Keratinocyte (primary cell): ENCODE measurements around the gene FAT2. TPM values are rescaled to one million over a fixed set of nuclear protein-coding genes. Genes with fewer than 3 reads are reported as not detected.

ENCODE experiments used
- DNase-seq: peaks from one replicate; pipeline ENCODE4 v3.0.0-alpha.2; 2011; ENCODE audit warnings: low read depth, missing footprints, low spot score
- FAIRE-seq: peaks from 2 replicates; lab custom pipeline; 2011; peaks lifted over from hg19 to GRCh38; lab: Jason Lieb, UNC
- H2AFZ ChIP-seq: 2 replicates; pipeline ENCODE4 v1.6.0; 2012; ENCODE audit warnings: low read length, control low read depth, inconsistent platforms; ENCODE audit not compliant: control insufficient read depth
- H3K27ac ChIP-seq: 2 replicates; pipeline ENCODE4 v1.5.1; 2011; ENCODE audit warnings: low read length; ENCODE audit not compliant: control insufficient read depth, insufficient read depth
- H3K27me3 ChIP-seq: 3 replicates; pipeline ENCODE4 v1.6.0; 2011; ENCODE audit warnings: low read length; ENCODE audit not compliant: control insufficient read depth, insufficient read depth; ENCODE audit errors: extremely low read depth
- H3K36me3 ChIP-seq, 2 experiments: 2 replicates in 1 of 2; 3 replicates in 1 of 2; pipeline ENCODE4 v1.5.1; 2011; ENCODE audit warnings: low read length in 2 of 2, mild to moderate bottlenecking in 1 of 2; ENCODE audit not compliant: control insufficient read depth in 2 of 2, insufficient read depth in 2 of 2; ENCODE audit errors: extremely low read depth in 1 of 2
- H3K4me1 ChIP-seq: 3 replicates; pipeline ENCODE4 v1.5.1; 2011; ENCODE audit warnings: low read length; ENCODE audit not compliant: control insufficient read depth, insufficient read depth; ENCODE audit errors: extremely low read depth
- H3K4me2 ChIP-seq: 3 replicates; pipeline ENCODE4 v1.6.0; 2011; ENCODE audit warnings: low read depth, low read length; ENCODE audit not compliant: control insufficient read depth, insufficient read depth; ENCODE audit errors: extremely low read depth
- H3K4me3 ChIP-seq, 3 experiments: fragments of 200-600 bp in 1 of 3; sonication (generic) in 1 of 3; 2 replicates in 2 of 3; 3 replicates in 1 of 3; pipeline ENCODE4 v1.5.1; 2011 to 2016; ENCODE audit warnings: low read length in 3 of 3, mild to moderate bottlenecking in 3 of 3, control low read depth in 2 of 3, inconsistent platforms in 1 of 3, low read depth in 1 of 3, mixed read lengths in 1 of 3, mixed run types in 1 of 3, moderate library complexity in 1 of 3; ENCODE audit not compliant: control insufficient read depth in 2 of 3, insufficient read depth in 2 of 3; ENCODE audit errors: extremely low read depth in 1 of 3
- H3K79me2 ChIP-seq: 2 replicates; pipeline ENCODE4 v1.6.0; 2012; ENCODE audit warnings: low read length; ENCODE audit not compliant: control insufficient read depth, insufficient read depth
- H3K9ac ChIP-seq: 3 replicates; pipeline ENCODE4 v1.6.0; 2011; ENCODE audit warnings: low read length; ENCODE audit not compliant: control insufficient read depth, insufficient read depth; ENCODE audit errors: extremely low read depth
- H3K9me1 ChIP-seq: 3 replicates; pipeline ENCODE4 v1.6.0; 2011; ENCODE audit warnings: low read length; ENCODE audit not compliant: control insufficient read depth, insufficient read depth; ENCODE audit errors: extremely low read depth
- H3K9me3 ChIP-seq: 2 replicates; pipeline ENCODE4 v1.5.1; 2012; ENCODE audit warnings: low read depth, low read length; ENCODE audit not compliant: control insufficient read depth
- H4K20me1 ChIP-seq: 3 replicates; pipeline ENCODE4 v1.6.0; 2011; ENCODE audit warnings: low read length; ENCODE audit not compliant: control insufficient read depth, insufficient read depth; ENCODE audit errors: extremely low read depth
- CTCF ChIP-seq, 3 experiments: IDR thresholded peaks in 1 of 3; conservative IDR thresholded peaks in 1 of 3; optimal IDR thresholded peaks in 1 of 3; 2 replicates in 2 of 3; 3 replicates in 1 of 3; pipeline versions ENCODE3 to v1.5.1; 2011; ENCODE audit warnings: low read length in 3 of 3, mild to moderate bottlenecking in 3 of 3, moderate library complexity in 2 of 3, control low read depth in 1 of 3, inconsistent platforms in 1 of 3; ENCODE audit not compliant: insufficient read depth in 2 of 3; ENCODE audit errors: extremely low read depth in 1 of 3
- EZH2 ChIP-seq: IDR thresholded peaks from one replicate; pipeline ENCODE4 v1.6.1; 2012; ENCODE audit warnings: inconsistent platforms, mild to moderate bottlenecking, low read length, moderate library complexity
- dilution Hi-C: fragments of 300-500 bp; cut with MboI; formaldehyde crosslinking; loops from one replicate; pipeline ENCODE4 v1.7.0; 2020; ENCODE audit warnings: low sequenced_read_pairs; ENCODE audit not compliant: extremely low pct_ligation_motif_present
- polyA plus RNA-seq, 5 experiments: library from polyadenylated mRNA; depleted of rRNA in 3 of 5; stranded (reverse) in 3 of 5; stranded (forward) in 1 of 5; unstranded in 1 of 5; fragments of >200 nt; gene quantifications; 1 replicate in 1 of 5; 2 replicates in 3 of 5; 3 replicates in 1 of 5; pipeline versions ENCODE4 v1.2.1 to v1.2.3, GENCODE V29; 2011 to 2012; ENCODE audit warnings: missing spikeins in 2 of 5, low read depth in 1 of 5, low replicate concordance in 1 of 5

FAT2 gene
- polyA plus RNA-seq, 1 donor (not counting 4 experiments of a cell fraction or from before 2014, with no cell fraction given): 35.0 TPM

DNA sequence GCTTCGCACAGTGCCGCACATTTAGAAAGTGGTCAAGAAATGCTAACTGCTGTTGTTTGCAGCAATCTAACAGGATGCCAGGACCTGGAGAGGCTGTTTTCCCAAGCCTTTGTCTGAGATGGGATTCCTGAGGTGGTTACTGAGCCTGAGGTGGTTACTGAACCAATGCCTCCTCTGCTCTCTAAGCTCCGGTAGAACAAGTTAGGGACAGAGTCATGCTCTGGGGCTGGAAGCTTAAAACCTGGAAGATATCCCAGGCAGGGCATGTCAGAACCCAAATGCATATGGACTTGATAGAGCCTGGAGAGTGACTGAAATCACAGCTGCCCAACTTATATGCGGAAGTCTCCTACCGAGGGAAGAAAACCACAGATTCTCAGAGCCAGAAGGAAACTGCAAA, 46.5 kb upstream of the FAT2 start:
- dilution Hi-C loops: no loop called here
- H3K27ac ChIP-seq: peak overlapping the region; percentile 65
- peak overlapping the region; percentile 61 for H2AFZ ChIP-seq
- H3K9me3 ChIP-seq: no peaks in the 10 kb centered on the region
- no peaks in the 10 kb centered on the region for H3K36me3 ChIP-seq
- TF ChIP-seq EZH2: no peak
- peaks cover 3% of the 10 kb centered on the region for H3K9me1 ChIP-seq
- H3K9ac ChIP-seq: peak overlapping the region; percentile 42
- peak; percentile 80 for DNase-seq
- FAIRE-seq: peak; percentile 98
- no peaks in the 10 kb centered on the region for H4K20me1 ChIP-seq
- H3K4me3 ChIP-seq: peak overlapping the region in 2 of 3 experiments; percentile 2 to 47
- H3K27me3 ChIP-seq: no peaks in the 10 kb centered on the region
- H3K4me1 ChIP-seq: peaks cover 58% of the 10 kb centered on the region
- H3K4me2 ChIP-seq: peak overlapping the region; percentile 70
- H3K79me2 ChIP-seq: no peaks in the 10 kb centered on the region

DNA sequence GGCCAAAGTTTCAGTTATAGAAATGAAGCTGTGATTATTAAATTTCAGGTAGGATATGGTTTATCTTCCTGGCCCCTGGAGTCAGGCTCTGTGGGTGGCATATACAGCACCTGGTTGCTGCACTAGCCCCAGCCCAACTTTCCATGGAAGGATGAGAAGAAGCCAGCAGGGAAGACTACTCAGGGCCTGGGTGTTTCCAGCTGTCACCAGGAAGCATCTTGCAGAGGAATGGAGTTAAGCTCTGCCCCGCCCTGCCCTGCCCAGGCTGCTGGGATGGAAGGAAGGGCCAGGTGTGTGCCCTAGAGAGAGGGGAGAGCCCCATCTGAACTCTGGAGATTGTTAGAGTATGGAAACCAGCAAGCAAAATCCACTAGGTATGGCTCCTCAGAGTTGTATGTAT, 42.8 kb upstream of the FAT2 start:
- Histone ChIP-seq H3K4me2 (no peak overlapping the region), H3K9ac (no peak overlapping the region), H3K27me3 (no peaks in the 10 kb centered on the region), H3K9me3 (no peaks in the 10 kb centered on the region), H2AFZ (no peak overlapping the region), H3K9me1 (peaks cover 3% of the 10 kb centered on the region), H3K79me2 (no peaks in the 10 kb centered on the region), H3K4me1 (peaks cover 56% of the 10 kb centered on the region), H3K27ac (no peak overlapping the region), H3K36me3 (no peaks in the 10 kb centered on the region), H4K20me1 (no peaks in the 10 kb centered on the region), H3K4me3 (no peak overlapping the region)
- TF ChIP-seq CTCF (optimal IDR thresholded peaks at IDR 0.05 in 1 of 3, IDR thresholded peaks at IDR 0.05 in 1 of 3, conservative IDR thresholded peaks at IDR 0.05 in 1 of 3; ENCODE audit: extremely low read depth in 1 of 3, insufficient read depth in 2 of 3, low read length in 3 of 3): no peak
- TF ChIP-seq EZH2: no peak
- dilution Hi-C loops: no loop called here
- FAIRE-seq (peak; percentile 67), DNase-seq (no peak)

DNA sequence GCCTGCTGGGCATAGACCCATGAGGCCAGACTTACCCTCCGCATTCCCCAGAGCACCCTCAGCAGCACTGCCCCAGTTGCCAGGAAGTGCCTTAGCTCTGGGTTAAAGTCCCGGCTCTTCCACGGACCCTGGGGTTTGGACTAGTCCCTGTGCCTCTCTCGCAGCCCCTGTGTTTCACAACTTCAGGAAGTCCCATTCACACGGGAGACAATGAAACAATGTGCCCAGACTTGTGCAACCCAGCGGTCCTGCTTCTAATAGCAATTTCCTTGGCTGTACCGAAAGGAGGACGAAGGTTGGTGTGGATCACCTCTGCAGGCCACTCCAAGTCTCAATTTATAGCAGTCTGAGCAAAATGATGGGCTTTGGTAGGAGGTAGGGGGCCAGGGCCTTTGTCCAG, 41.8 kb upstream of the FAT2 start:
- TF ChIP-seq EZH2: no peak
- TF ChIP-seq CTCF (optimal IDR thresholded peaks at IDR 0.05 in 1 of 3, IDR thresholded peaks at IDR 0.05 in 1 of 3, conservative IDR thresholded peaks at IDR 0.05 in 1 of 3; ENCODE audit: extremely low read depth in 1 of 3, insufficient read depth in 2 of 3, low read length in 3 of 3): no peak
- FAIRE-seq (no peak), DNase-seq (no peak)
- H3K27me3 ChIP-seq: no peaks in the 10 kb centered on the region
- H3K36me3 ChIP-seq: no peaks in the 10 kb centered on the region
- peak overlapping the region; percentile 60 for H2AFZ ChIP-seq
- no peaks in the 10 kb centered on the region for H3K79me2 ChIP-seq
- H3K9ac ChIP-seq: no peak overlapping the region
- peak overlapping the region; percentile 7 for H3K4me2 ChIP-seq
- no peak overlapping the region for H3K27ac ChIP-seq
- no peaks in the 10 kb centered on the region for H3K9me3 ChIP-seq
- no peaks in the 10 kb centered on the region for H4K20me1 ChIP-seq
- H3K4me3 ChIP-seq: no peak overlapping the region
- dilution Hi-C loops: no loop called here
- H3K4me1 ChIP-seq: peaks cover 56% of the 10 kb centered on the region
- H3K9me1 ChIP-seq: peaks cover 3% of the 10 kb centered on the region
